ENCODE results near the gene PHTF1.
A peak's percentile ranks its signal among the peaks of the same experiment; 100 is the strongest.

Gene PHTF1

DNA sequence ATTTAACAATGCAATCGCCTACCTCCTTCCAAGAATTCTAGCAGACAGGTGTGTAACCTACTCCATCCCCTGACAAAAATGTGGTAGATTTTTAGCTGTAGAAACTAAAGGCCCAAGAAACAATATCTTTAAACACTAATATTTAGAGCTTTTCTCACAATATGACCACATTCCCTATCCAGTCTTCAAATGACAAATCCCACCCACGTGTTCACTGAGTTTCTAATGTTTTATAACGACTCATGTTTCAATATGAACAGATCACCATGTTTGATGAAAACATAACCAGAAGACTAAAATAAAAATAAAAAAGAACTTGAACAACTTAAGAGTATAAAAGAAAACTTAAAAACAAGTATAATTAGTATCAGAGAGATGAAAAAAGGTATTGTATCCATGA is 28.4 kb upstream of the PHTF1 start:
- peaks cover 14% of the 10 kb centered on the region for H3K36me3 Mint-ChIP-seq (ENCODE audit: insufficient read depth)
- H3K9me3 Mint-ChIP-seq: no peaks in the 10 kb centered on the region
- H3K27me3 Mint-ChIP-seq: no peaks in the 10 kb centered on the region
- ATAC-seq (replicated peaks) (no peak), DNase-seq (no peak)
- peaks cover 49 to 83% of the 10 kb centered on the region in 2 donors for H3K4me1 Mint-ChIP-seq (ENCODE audit: low read depth in 2 of 2)
- peak overlapping the region; percentile 86 to 90 for H3K27ac Mint-ChIP-seq
- no peak overlapping the region for H3K4me3 Mint-ChIP-seq

DNA sequence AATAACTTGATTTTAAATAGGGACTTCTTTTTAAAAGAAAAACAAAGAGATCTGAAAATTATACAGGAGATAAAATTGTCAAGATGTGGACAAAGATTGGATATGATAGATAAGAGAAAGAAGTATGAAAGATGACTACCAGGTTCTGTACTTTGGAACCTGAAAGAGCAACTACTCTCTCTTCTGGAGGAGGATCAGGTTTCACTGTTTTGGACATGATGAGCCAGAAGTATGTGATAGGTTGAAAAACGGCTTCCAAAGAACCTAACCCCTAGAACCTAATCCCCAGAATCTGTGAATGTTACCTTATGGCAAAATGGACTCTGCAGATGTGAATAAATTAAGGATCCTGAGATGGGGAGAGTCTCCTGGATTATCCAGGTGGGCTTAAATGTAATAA is 26.8 kb upstream of the PHTF1 start:
- no peak for ATAC-seq (replicated peaks)
- Mint-ChIP-seq H3K9me3 (no peaks in the 10 kb centered on the region), H3K4me1 (ENCODE audit: low read depth in 2 of 2) (peaks cover 41 to 72% of the 10 kb centered on the region in 2 donors), H3K4me3 (no peak overlapping the region), H3K36me3 (ENCODE audit: insufficient read depth) (peaks cover 14% of the 10 kb centered on the region), H3K27ac (peak overlapping the region; percentile 86 to 90), H3K27me3 (no peaks in the 10 kb centered on the region)
- no peak for DNase-seq

DNA sequence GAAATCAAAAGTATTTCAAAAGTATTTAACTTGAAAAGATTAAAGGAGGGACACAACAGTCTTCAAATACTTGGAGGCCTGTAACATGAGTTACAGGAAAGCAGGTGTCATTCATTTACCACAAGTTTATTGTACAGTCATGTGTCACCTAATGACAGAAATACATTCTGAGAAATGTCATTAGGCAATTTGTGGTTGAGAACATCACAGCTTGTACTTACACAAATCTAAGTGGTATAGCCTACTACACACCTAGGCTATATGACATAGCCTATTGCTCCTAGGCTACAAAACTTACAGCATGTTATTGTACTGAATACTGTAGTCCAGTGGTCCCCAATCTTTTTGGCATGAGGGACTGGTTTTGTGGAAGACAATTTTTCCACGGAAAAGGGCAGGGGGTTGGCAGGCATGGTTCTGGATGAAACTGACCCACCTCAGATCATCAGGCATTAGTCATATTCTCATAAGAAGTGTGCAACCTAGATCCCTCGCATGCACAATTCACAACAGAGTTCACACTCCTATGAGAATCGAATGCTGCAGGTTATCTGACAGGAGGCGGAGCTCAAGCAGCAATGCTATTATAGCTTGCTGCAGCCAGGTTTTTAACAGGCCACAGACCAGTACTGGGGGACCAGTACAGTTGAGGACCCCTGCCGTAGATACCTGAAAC is 25.0 kb upstream of the PHTF1 start:
- H3K4me1 Mint-ChIP-seq (ENCODE audit: low read depth in 2 of 2): peaks cover 35 to 55% of the 10 kb centered on the region in 2 donors
- H3K36me3 Mint-ChIP-seq (ENCODE audit: insufficient read depth): peaks cover 9% of the 10 kb centered on the region
- peak overlapping the region; percentile 71 to 75 for H3K4me3 Mint-ChIP-seq
- ATAC-seq (replicated peaks) (peak; percentile 59), DNase-seq (no peak)
- H3K27me3 Mint-ChIP-seq: no peaks in the 10 kb centered on the region
- peak overlapping the region; percentile 91 to 96 for H3K27ac Mint-ChIP-seq
- no peaks in the 10 kb centered on the region for H3K9me3 Mint-ChIP-seq

DNA sequence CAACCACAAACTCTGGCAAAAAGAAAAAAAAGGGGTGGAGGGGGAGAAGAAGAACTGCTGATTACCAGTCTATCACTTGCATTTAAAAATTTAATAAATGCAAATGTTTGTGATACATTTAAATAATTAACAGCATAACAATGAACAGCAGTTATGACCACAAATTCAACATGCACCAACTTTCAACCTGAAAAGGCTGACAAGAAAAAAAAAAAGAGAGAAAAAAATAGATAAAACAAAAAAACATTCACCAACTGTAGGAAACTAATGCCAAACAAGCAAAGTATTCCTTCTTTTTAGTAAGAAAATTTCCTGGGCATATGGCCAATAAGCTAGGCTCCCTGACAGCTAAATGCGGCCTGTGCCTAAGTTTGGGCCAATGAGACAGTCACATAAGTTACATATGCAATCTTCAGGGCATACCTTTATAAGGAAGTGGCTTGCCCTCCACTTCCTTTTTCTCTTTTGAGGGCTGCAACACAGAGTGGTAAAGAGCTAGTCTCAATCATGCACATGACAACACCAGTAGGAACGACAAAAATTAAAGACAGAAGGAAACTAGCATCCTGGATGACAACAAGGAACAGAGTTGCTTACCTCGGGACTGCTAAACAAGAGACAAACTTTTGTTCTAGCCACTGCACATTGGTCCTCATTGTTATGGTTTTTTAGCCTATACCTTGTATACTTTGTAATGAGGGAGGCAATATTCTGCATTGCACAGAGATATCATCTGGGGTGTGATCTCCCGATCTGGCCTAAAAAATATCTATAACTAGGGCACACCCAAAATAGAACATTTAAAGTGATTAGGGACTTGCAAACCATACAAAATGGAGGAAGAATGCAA is 24.2 kb upstream of the PHTF1 start:
- peak overlapping the region; percentile 71 to 75 for H3K4me3 Mint-ChIP-seq
- peak overlapping the region; percentile 91 to 96 for H3K27ac Mint-ChIP-seq
- ATAC-seq (replicated peaks) (peak; percentile 91), DNase-seq (peak; percentile 42 to 49 (median 45))
- H3K9me3 Mint-ChIP-seq: peaks cover 0 to 2% of the 10 kb centered on the region in 2 donors
- H3K4me1 Mint-ChIP-seq (ENCODE audit: low read depth in 2 of 2): peaks cover 40 to 57% of the 10 kb centered on the region in 2 donors
- no peaks in the 10 kb centered on the region for H3K27me3 Mint-ChIP-seq
- peaks cover 13% of the 10 kb centered on the region for H3K36me3 Mint-ChIP-seq (ENCODE audit: insufficient read depth)

DNA sequence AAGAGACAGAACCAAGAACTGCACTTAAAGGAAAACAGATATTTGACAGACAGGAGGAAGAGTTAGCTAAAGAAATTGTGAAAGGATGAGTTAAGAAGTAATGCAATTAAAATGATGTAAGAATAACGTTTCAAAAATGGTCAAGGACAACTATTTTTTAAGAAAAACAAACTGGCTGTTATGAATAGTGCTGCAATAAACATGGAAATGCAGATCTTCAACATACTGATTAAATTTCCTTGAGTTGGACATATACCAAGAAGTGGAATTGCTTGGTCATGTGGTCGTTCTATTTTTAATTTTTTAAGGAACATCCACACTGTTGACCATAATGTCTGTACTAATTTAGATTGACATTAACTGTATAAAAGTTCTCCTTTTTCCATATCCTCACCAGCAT is 23.1 kb upstream of the PHTF1 start:
- DNase-seq (no peak), ATAC-seq (replicated peaks) (no peak)
- Mint-ChIP-seq H3K4me1 (ENCODE audit: low read depth in 2 of 2) (peaks cover 39 to 48% of the 10 kb centered on the region in 2 donors), H3K36me3 (ENCODE audit: insufficient read depth) (peaks cover 14% of the 10 kb centered on the region), H3K4me3 (no peak overlapping the region), H3K27ac (peak overlapping the region in 1 of 2 donors; percentile 91), H3K27me3 (no peaks in the 10 kb centered on the region), H3K9me3 (peaks cover 0 to 3% of the 10 kb centered on the region in 2 donors)

GRCh38 chr1:113780374-113781146 is 21.3 kb upstream of the PHTF1 start:
- peaks cover 0 to 3% of the 10 kb centered on the region in 2 donors for H3K9me3 Mint-ChIP-seq
- H3K4me1 Mint-ChIP-seq (ENCODE audit: low read depth in 2 of 2): peaks cover 25 to 32% of the 10 kb centered on the region in 2 donors
- H3K4me3 Mint-ChIP-seq: no peak overlapping the region
- H3K27ac Mint-ChIP-seq: no peak overlapping the region
- DNase-seq: no peak
- H3K27me3 Mint-ChIP-seq: no peaks in the 10 kb centered on the region
- peak; percentile 7 for ATAC-seq (replicated peaks)
- H3K36me3 Mint-ChIP-seq (ENCODE audit: insufficient read depth): peaks cover 30% of the 10 kb centered on the region

DNA sequence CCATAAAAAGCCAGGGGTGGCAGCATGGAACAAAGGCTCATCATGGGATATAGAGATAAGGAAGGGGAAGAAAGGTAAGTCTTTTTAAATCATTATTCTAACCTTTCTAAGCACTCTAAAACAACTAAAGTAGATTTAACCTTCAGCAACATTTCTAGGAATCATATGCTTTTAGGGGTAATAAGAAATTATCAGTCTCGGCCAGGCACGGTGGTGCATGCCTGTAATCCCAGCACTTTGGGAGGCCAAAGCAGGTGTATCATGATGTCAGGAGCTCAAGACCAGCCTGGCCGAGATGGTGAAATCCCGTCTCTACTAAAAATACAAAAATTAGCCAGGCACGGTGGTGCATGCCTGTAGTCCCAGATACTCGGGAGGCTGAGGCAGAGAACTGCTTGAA is 20.3 kb upstream of the PHTF1 start:
- DNase-seq (no peak), ATAC-seq (replicated peaks) (no peak)
- no peak overlapping the region for H3K4me3 Mint-ChIP-seq
- H3K27me3 Mint-ChIP-seq: no peaks in the 10 kb centered on the region
- peaks cover 0 to 3% of the 10 kb centered on the region in 2 donors for H3K9me3 Mint-ChIP-seq
- no peak overlapping the region for H3K27ac Mint-ChIP-seq
- H3K36me3 Mint-ChIP-seq (ENCODE audit: insufficient read depth): peaks cover 39% of the 10 kb centered on the region
- H3K4me1 Mint-ChIP-seq (ENCODE audit: low read depth in 2 of 2): peaks cover 24 to 29% of the 10 kb centered on the region in 2 donors

DNA sequence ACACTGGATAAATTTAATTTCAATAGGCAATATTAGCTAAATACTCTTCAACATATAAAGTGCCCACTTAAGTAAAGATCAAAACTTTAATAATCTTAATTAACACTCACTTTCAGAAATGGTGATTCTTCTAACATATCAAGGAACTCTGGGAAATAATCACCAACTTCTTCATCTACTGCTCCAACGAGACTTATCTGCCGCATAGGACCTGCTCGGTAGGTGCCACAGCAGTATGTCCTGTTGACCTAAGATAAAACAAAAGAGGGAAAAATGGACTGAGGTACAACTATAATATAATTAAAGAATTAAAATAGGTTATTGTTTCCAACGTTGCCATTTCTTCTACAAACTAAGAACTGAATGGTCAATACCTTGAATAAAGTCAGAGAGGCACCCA is 18.3 kb upstream of the PHTF1 start:
- H3K27me3 Mint-ChIP-seq: no peaks in the 10 kb centered on the region
- no peak overlapping the region for H3K4me3 Mint-ChIP-seq
- peaks cover 0 to 3% of the 10 kb centered on the region in 2 donors for H3K9me3 Mint-ChIP-seq
- ATAC-seq (replicated peaks): no peak
- no peak for DNase-seq
- H3K27ac Mint-ChIP-seq: no peak overlapping the region
- peaks cover 10 to 13% of the 10 kb centered on the region in 2 donors for H3K4me1 Mint-ChIP-seq (ENCODE audit: low read depth in 2 of 2)
- H3K36me3 Mint-ChIP-seq (ENCODE audit: insufficient read depth): peaks cover 48% of the 10 kb centered on the region

GRCh38 chr1:113770031-113770430 is 10.7 kb upstream of the PHTF1 start:
- ATAC-seq (replicated peaks): no peak
- Mint-ChIP-seq H3K4me1 (ENCODE audit: low read depth in 2 of 2) (peaks cover 12 to 18% of the 10 kb centered on the region in 2 donors), H3K9me3 (no peaks in the 10 kb centered on the region), H3K4me3 (no peak overlapping the region), H3K27ac (peak overlapping the region; percentile 5 to 64), H3K27me3 (no peaks in the 10 kb centered on the region), H3K36me3 (ENCODE audit: insufficient read depth) (peaks cover 46% of the 10 kb centered on the region)
- DNase-seq: no peak

GRCh38 chr1:113769601-113769970 is 10.3 kb upstream of the PHTF1 start:
- no peaks in the 10 kb centered on the region for H3K9me3 Mint-ChIP-seq
- H3K4me3 Mint-ChIP-seq: peak overlapping the region in 1 of 2 donors; percentile 16
- no peak for ATAC-seq (replicated peaks)
- peaks cover 12 to 18% of the 10 kb centered on the region in 2 donors for H3K4me1 Mint-ChIP-seq (ENCODE audit: low read depth in 2 of 2)
- DNase-seq: no peak
- H3K27me3 Mint-ChIP-seq: no peaks in the 10 kb centered on the region
- H3K36me3 Mint-ChIP-seq (ENCODE audit: insufficient read depth): peaks cover 47% of the 10 kb centered on the region
- peak overlapping the region; percentile 5 to 64 for H3K27ac Mint-ChIP-seq

DNA sequence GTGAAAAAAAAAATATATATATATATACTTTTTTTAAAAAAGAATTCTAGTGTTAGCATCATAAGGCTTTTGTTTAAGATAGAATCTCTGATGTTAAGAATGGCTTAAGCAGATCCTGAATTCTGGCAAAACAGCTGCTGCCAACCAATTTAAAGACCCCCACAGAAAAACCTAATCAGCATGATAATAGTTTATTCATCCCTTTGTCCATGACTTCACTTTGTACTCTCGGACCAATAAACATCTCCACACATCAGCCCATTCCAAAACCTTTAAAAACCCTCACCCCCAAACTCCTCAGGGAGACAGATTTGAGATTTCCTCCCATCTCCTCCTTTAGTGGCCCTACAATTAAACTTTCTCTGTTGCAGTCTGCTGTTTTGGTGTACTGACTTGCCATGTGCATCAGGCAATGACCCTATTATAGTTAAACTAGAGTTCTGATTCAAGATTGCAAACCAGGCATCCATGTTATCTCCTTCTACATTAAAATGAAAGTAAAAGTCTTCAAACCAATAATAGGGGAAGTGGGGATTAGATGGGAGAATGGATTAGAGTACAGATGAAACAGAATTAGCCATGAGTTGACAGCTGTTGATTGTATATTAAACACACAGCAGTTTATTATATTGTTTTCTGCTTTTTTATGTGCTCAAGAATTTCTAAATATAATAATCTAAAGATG is 9.8 kb upstream of the PHTF1 start:
- Mint-ChIP-seq H3K36me3 (ENCODE audit: insufficient read depth) (peaks cover 45% of the 10 kb centered on the region), H3K27ac (peak overlapping the region; percentile 5 to 64)

GRCh38 chr1:113765306-113766230 is 6.3 kb upstream of the PHTF1 start:
- peaks cover 37% of the 10 kb centered on the region for H3K36me3 Mint-ChIP-seq (ENCODE audit: insufficient read depth)
- DNase-seq (no peak), ATAC-seq (replicated peaks) (no peak)
- peak overlapping the region in 1 of 2 donors; percentile 18 for H3K27ac Mint-ChIP-seq
- H3K4me1 Mint-ChIP-seq (ENCODE audit: low read depth in 2 of 2): peaks cover 10 to 17% of the 10 kb centered on the region in 2 donors
- no peak overlapping the region for H3K4me3 Mint-ChIP-seq
- H3K9me3 Mint-ChIP-seq: no peaks in the 10 kb centered on the region
- no peaks in the 10 kb centered on the region for H3K27me3 Mint-ChIP-seq

More for the DNA sequence above, 9.8 kb upstream of the PHTF1 start:
- DNase-seq (no peak), ATAC-seq (replicated peaks) (no peak)
- H3K4me3 Mint-ChIP-seq: peak overlapping the region in 1 of 2 donors; percentile 16
- H3K4me1 Mint-ChIP-seq (ENCODE audit: low read depth in 2 of 2): peaks cover 12 to 18% of the 10 kb centered on the region in 2 donors
- H3K27me3 Mint-ChIP-seq: no peaks in the 10 kb centered on the region
- H3K9me3 Mint-ChIP-seq: no peaks in the 10 kb centered on the region
